Inflammatory macrophage treated with lipopolysaccharide for 4 hours (primary cell): Measurements from ENCODE around the gene TMTC3.
"Not testable (repeated sequence)": the region's sequence is repeated elsewhere in the genome, so short reads cannot be mapped to it uniquely, and the experiment has no call there.

Experiments used
- DNase-seq: peaks from one replicate; pipeline ENCODE4 v3.0.0-alpha.2; 2020

Gene TMTC3

DNA sequence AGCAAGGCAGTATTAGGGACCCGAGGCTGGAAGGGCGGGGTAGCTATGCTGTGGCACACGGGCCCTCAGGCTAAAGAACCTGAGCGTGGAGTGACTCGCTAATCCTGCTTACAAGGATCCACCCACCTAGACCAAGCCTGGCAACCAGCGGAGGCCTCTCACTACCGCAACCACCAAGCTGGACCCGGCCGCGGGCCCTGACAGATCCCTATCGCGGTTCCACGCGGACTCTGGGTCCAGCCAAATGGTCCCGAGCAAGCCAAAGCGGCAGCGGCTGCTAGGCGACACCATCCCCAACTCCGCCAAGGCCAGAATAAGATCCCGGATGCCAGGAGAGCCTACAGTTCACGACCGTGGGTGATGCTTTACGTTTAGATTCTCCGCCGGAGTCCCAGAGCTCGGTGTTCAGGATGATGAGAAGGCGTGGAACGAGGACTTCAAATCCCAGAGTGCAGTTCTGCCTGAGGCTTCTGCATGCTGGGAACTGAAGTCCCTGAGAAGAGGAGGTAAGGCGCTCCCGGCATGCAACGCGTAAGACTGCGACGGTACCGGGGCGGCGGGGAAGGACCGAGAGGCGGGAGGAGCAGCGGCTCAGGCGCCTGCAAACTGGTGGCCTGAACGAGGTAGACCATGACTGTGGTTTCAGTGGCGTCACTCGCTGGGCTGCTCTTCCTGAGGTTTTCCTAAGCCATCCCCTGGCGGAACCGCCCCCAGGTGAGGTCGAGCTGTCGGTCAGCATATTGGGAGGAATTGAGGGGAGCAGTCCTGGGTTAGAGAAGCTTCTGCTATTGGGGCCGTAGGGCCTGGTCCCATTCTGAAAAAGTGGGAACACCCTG, at the start of gene TMTC3, which contains the start of gene CEP290:
TMTC3 (plus strand) TSS at position 534 of the 836 bp plus-strand sequence. CDS start 6,009 bp downstream, outside the sequence.
CEP290 (minus strand) TSS at position 315 of the 836 bp plus-strand sequence. CDS start 781 bp downstream, outside the sequence.
- peak; percentile 99 for DNase-seq

GRCh38 chr12:88092771-88093170, 49.3 kb upstream of the TMTC3 start:
- no peak for DNase-seq

- DNase-seq: no peak
Measured at GRCh38 chr12:88093573-88093972, 48.5 kb upstream of the TMTC3 start.

- DNase-seq: no peak
Measured at GRCh38 chr12:88108021-88108420, 34.1 kb upstream of the TMTC3 start.

DNA sequence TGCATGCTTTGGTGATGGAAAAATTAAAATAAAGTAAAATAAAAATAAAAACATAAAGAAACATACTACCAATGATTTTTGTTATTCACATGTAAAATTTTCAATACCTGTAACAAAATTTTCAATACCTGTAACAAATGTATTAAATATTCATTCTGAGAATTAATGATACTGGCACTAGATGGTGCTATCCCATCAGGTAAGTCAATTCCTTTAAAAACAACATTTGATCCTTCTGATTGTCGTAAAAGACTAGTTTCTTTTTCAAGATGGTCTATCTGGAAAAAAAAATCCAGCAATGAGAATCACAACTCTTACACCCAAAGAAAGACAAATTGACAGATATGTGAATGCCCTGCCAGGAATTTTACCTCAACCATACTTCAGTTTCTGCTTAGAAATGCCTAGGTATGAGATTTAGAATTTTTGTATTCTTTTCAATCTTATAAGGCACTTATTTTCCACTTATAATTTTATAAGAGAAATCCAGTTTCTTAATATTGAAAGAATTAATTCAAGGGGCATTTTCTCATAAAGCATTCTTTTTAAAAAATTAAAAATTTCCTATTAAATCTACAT, 30.9 kb upstream of the TMTC3 start:
- peak; percentile 19 for DNase-seq

DNA sequence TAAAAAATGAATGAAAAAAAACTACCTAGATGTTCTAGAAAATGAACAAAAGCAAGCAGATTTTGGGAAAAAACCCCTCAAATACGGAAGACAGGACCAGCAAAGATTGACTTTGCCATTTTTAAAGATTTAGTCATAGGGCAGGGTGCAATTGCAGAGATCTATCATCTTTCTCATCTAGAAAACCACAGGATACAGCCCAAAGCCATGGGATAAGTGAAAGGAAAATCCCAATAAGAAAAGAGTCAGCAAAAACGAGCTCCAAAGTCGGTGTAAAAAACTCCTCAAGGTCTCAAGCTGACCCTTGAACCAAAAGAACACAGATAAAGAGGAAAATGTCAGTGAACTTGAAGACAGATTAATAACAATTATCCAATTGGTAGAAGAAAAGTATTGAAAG, 28.2 kb upstream of the TMTC3 start:
- no peak for DNase-seq

DNA sequence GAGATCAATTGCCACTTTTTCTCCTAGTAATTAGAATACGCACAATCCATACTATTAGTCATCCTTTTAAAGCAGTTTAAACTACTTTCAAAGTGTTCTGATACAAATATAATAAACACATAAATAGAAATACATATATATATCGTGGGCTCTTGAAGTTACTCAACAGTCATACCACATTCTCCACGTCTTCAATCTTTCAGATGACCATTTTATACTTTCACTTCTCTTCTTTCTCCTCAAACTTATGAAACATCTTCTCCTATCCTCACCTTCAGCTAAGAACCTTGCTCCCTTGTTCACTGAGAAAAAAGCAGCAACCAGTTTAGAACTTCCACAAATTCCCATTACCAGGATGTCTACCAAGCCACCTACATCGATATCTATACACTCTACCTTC, 19.4 kb upstream of the TMTC3 start:
- no peak for DNase-seq

DNA sequence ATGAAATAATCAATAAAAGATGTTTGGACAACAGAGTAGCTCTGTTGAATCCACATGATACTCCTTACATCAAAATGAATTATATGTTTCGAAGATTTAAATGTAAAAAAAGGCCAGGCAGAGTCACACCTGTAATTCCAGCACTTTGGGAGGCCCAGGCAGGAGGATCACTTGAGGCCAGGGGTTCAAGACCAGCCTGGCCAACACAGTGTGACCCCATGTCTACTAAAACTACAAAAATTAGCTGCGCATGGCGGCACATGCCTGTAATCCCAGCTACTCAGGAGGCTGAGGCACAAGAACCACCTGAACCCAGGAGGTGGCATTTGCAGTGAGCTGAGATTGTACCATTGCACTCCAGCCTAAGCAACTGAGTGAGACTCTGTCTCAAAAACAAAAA, 15.0 kb upstream of the TMTC3 start:
- DNase-seq: no peak

GRCh38 chr12:88127855-88128254, 14.3 kb upstream of the TMTC3 start:
- no peak for DNase-seq

GRCh38 chr12:88132392-88132791, 9.7 kb upstream of the TMTC3 start:
- no peak for DNase-seq

GRCh38 chr12:88133181-88133580, 8.9 kb upstream of the TMTC3 start:
- DNase-seq: not testable (repeated sequence)

- DNase-seq: not testable (repeated sequence)
Measured at GRCh38 chr12:88139711-88140110, 2.4 kb upstream of the TMTC3 start.

GRCh38 chr12:88141425-88141773, 708 bp upstream of the TMTC3 start:
- no peak for DNase-seq

DNA sequence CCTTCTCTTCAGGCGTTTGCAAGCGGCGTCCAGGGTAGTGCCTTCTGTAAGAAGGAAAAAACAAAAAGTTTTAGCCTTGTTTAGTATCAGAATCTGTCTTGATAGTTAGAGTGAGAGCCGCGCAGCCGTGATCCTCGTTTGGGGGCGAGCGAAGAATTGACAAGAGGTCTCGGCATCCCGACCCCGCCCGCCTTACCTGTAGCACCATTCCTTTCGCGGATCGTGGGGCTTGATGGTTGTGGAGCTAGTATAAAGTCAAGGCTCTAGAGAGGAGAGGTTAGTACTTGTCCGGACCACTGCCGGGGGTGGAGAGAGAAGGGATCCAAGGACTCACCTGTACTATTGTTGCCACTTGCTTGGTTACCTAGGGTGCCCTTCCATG, 494 bp downstream of the TMTC3 start:
- no peak for DNase-seq

DNA sequence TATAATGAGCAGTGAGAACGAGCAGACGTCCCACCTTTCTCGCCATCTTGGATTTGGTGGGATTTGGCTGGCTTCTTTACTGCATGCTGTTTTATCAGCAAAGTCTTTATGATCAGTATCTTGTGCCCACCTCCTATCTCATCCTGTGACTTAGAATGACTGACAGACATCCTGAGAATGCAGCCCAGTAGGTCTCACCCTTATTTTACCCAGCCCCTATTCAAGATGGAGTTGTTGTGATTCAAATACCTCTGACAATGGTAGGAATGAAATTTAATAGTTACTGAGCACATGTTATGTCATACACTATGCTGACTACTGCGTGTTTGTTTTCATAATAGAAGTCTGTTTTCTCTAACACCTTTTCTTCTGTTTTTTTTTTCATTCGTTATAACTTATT, 1.9 kb downstream of the TMTC3 start:
- no peak for DNase-seq

- DNase-seq: no peak
Measured at GRCh38 chr12:88144546-88145468, 2.7 kb downstream of the TMTC3 start.

- DNase-seq: no peak
Measured at GRCh38 chr12:88145567-88146505, 3.7 kb downstream of the TMTC3 start.

GRCh38 chr12:88150063-88150462, 8.0 kb downstream of the TMTC3 start:
- DNase-seq: no peak

GRCh38 chr12:88153959-88154358, 11.9 kb downstream of the TMTC3 start:
- DNase-seq: peak; percentile 11

- no peak for DNase-seq
Measured at GRCh38 chr12:88156075-88156654, 14.1 kb downstream of the TMTC3 start.

GRCh38 chr12:88163371-88163770, 21.3 kb downstream of the TMTC3 start:
- no peak for DNase-seq

DNA sequence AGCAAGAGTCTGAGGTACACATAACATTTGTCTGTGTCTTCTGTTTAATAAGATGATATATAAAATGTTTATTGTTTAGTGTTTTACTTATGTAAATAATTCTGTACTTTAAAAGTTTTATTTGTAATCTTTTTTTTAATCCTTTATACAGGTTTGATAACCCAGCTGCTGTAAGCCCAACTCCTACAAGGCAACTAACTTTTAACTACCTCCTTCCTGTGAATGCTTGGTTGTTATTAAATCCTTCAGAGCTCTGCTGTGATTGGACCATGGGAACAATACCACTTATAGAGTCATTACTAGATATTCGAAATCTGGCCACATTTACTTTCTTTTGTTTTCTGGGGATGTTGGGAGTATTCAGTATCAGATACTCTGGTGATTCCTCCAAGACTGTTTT, 24.1 kb downstream of the TMTC3 start:
- no peak for DNase-seq
